Keratinocyte (primary cell): ENCODE results near the gene GAGE1. TPM values are rescaled to one million over a fixed set of nuclear protein-coding genes. Genes with fewer than 3 reads are reported as not detected.

ENCODE experiments used
- DNase-seq: peaks from one replicate; pipeline ENCODE4 v3.0.0-alpha.2; 2011; ENCODE audit warnings: low read depth, missing footprints, low spot score
- FAIRE-seq: peaks from 2 replicates; lab custom pipeline; 2011; peaks lifted over from hg19 to GRCh38; lab: Jason Lieb, UNC
- H2AFZ ChIP-seq: 2 replicates; pipeline ENCODE4 v1.6.0; 2012; ENCODE audit warnings: low read length, control low read depth, inconsistent platforms; ENCODE audit not compliant: control insufficient read depth
- H3K27ac ChIP-seq: 2 replicates; pipeline ENCODE4 v1.5.1; 2011; ENCODE audit warnings: low read length; ENCODE audit not compliant: control insufficient read depth, insufficient read depth
- H3K27me3 ChIP-seq: 3 replicates; pipeline ENCODE4 v1.6.0; 2011; ENCODE audit warnings: low read length; ENCODE audit not compliant: control insufficient read depth, insufficient read depth; ENCODE audit errors: extremely low read depth
- H3K36me3 ChIP-seq, 2 experiments: 2 replicates in 1 of 2; 3 replicates in 1 of 2; pipeline ENCODE4 v1.5.1; 2011; ENCODE audit warnings: low read length in 2 of 2, mild to moderate bottlenecking in 1 of 2; ENCODE audit not compliant: control insufficient read depth in 2 of 2, insufficient read depth in 2 of 2; ENCODE audit errors: extremely low read depth in 1 of 2
- H3K4me1 ChIP-seq: 3 replicates; pipeline ENCODE4 v1.5.1; 2011; ENCODE audit warnings: low read length; ENCODE audit not compliant: control insufficient read depth, insufficient read depth; ENCODE audit errors: extremely low read depth
- H3K4me2 ChIP-seq: 3 replicates; pipeline ENCODE4 v1.6.0; 2011; ENCODE audit warnings: low read depth, low read length; ENCODE audit not compliant: control insufficient read depth, insufficient read depth; ENCODE audit errors: extremely low read depth
- H3K4me3 ChIP-seq, 3 experiments: fragments of 200-600 bp in 1 of 3; sonication (generic) in 1 of 3; 2 replicates in 2 of 3; 3 replicates in 1 of 3; pipeline ENCODE4 v1.5.1; 2011 to 2016; ENCODE audit warnings: low read length in 3 of 3, mild to moderate bottlenecking in 3 of 3, control low read depth in 2 of 3, inconsistent platforms in 1 of 3, low read depth in 1 of 3, mixed read lengths in 1 of 3, mixed run types in 1 of 3, moderate library complexity in 1 of 3; ENCODE audit not compliant: control insufficient read depth in 2 of 3, insufficient read depth in 2 of 3; ENCODE audit errors: extremely low read depth in 1 of 3
- H3K79me2 ChIP-seq: 2 replicates; pipeline ENCODE4 v1.6.0; 2012; ENCODE audit warnings: low read length; ENCODE audit not compliant: control insufficient read depth, insufficient read depth
- H3K9ac ChIP-seq: 3 replicates; pipeline ENCODE4 v1.6.0; 2011; ENCODE audit warnings: low read length; ENCODE audit not compliant: control insufficient read depth, insufficient read depth; ENCODE audit errors: extremely low read depth
- H3K9me1 ChIP-seq: 3 replicates; pipeline ENCODE4 v1.6.0; 2011; ENCODE audit warnings: low read length; ENCODE audit not compliant: control insufficient read depth, insufficient read depth; ENCODE audit errors: extremely low read depth
- H3K9me3 ChIP-seq: 2 replicates; pipeline ENCODE4 v1.5.1; 2012; ENCODE audit warnings: low read depth, low read length; ENCODE audit not compliant: control insufficient read depth
- H4K20me1 ChIP-seq: 3 replicates; pipeline ENCODE4 v1.6.0; 2011; ENCODE audit warnings: low read length; ENCODE audit not compliant: control insufficient read depth, insufficient read depth; ENCODE audit errors: extremely low read depth
- EZH2 ChIP-seq: IDR thresholded peaks from one replicate; pipeline ENCODE4 v1.6.1; 2012; ENCODE audit warnings: inconsistent platforms, mild to moderate bottlenecking, low read length, moderate library complexity
- dilution Hi-C: fragments of 300-500 bp; cut with MboI; formaldehyde crosslinking; loops from one replicate; pipeline ENCODE4 v1.7.0; 2020; ENCODE audit warnings: low sequenced_read_pairs; ENCODE audit not compliant: extremely low pct_ligation_motif_present
- polyA plus RNA-seq, 5 experiments: library from polyadenylated mRNA; depleted of rRNA in 3 of 5; stranded (reverse) in 3 of 5; stranded (forward) in 1 of 5; unstranded in 1 of 5; fragments of >200 nt; gene quantifications; 1 replicate in 1 of 5; 2 replicates in 3 of 5; 3 replicates in 1 of 5; pipeline versions ENCODE4 v1.2.1 to v1.2.3, GENCODE V29; 2011 to 2012; ENCODE audit warnings: missing spikeins in 2 of 5, low read depth in 1 of 5, low replicate concordance in 1 of 5
- TF ChIP-seq, protein P1 (sequence below), 3 experiments: IDR thresholded peaks in 1 of 3; conservative IDR thresholded peaks in 1 of 3; optimal IDR thresholded peaks in 1 of 3; 2 replicates in 2 of 3; 3 replicates in 1 of 3; pipeline versions ENCODE3 to v1.5.1; 2011; ENCODE audit warnings: low read length in 3 of 3, mild to moderate bottlenecking in 3 of 3, moderate library complexity in 2 of 3, control low read depth in 1 of 3, inconsistent platforms in 1 of 3; ENCODE audit not compliant: insufficient read depth in 2 of 3; ENCODE audit errors: extremely low read depth in 1 of 3

The GAGE1 gene
- polyA plus RNA-seq, 1 donor (not counting 4 experiments of a cell fraction or from before 2014, with no cell fraction given) = not detected

DNA sequence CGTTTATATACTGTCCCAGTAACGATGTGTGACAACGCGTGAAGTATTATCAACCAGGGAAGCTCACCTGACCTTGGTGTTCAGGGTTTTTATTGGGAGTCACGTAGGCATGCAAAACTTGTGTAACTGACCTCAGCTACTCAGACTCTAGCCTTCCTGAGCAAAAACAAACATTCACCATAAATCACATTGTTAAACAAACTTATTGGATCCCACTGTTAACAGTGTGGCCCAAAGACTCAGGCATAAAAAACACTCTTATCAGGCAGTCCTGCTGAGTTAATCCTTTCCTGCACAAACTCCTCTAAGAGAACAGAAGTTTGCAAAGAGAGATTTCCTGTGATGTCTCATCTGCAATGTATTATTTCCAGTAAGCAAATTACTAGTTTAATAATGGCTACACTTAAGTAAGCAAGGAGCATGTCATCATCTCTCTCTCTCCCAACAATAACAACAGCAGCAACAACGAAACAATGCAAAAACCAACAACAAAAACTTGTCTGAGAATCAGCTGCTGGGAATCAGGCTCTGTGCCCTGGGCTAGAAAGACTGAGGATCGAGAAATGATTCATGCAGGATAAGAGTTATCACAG lies 12.0 kb downstream of the GAGE1 start:
- no peaks in the 10 kb centered on the region for H3K36me3 ChIP-seq
- no peak overlapping the region for H3K4me3 ChIP-seq
- dilution Hi-C loops = no loop called here
- TF ChIP-seq, protein P1, sequence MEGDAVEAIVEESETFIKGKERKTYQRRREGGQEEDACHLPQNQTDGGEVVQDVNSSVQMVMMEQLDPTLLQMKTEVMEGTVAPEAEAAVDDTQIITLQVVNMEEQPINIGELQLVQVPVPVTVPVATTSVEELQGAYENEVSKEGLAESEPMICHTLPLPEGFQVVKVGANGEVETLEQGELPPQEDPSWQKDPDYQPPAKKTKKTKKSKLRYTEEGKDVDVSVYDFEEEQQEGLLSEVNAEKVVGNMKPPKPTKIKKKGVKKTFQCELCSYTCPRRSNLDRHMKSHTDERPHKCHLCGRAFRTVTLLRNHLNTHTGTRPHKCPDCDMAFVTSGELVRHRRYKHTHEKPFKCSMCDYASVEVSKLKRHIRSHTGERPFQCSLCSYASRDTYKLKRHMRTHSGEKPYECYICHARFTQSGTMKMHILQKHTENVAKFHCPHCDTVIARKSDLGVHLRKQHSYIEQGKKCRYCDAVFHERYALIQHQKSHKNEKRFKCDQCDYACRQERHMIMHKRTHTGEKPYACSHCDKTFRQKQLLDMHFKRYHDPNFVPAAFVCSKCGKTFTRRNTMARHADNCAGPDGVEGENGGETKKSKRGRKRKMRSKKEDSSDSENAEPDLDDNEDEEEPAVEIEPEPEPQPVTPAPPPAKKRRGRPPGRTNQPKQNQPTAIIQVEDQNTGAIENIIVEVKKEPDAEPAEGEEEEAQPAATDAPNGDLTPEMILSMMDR (optimal IDR thresholded peaks at IDR 0.05 in 1 of 3, IDR thresholded peaks at IDR 0.05 in 1 of 3, conservative IDR thresholded peaks at IDR 0.05 in 1 of 3; ENCODE audit: extremely low read depth in 1 of 3, insufficient read depth in 2 of 3, low read length in 3 of 3) = no peak
- TF ChIP-seq EZH2 = no peak
- H3K79me2 ChIP-seq = no peaks in the 10 kb centered on the region
- no peak overlapping the region for H2AFZ ChIP-seq
- DNase-seq (no peak), FAIRE-seq (no peak)
- no peak overlapping the region for H3K9ac ChIP-seq
- H3K27ac ChIP-seq = no peak overlapping the region
- H3K9me3 ChIP-seq = no peaks in the 10 kb centered on the region
- no peaks in the 10 kb centered on the region for H4K20me1 ChIP-seq
- no peaks in the 10 kb centered on the region for H3K27me3 ChIP-seq
- H3K4me2 ChIP-seq = no peak overlapping the region
- H3K9me1 ChIP-seq = no peaks in the 10 kb centered on the region
- no peaks in the 10 kb centered on the region for H3K4me1 ChIP-seq

DNA sequence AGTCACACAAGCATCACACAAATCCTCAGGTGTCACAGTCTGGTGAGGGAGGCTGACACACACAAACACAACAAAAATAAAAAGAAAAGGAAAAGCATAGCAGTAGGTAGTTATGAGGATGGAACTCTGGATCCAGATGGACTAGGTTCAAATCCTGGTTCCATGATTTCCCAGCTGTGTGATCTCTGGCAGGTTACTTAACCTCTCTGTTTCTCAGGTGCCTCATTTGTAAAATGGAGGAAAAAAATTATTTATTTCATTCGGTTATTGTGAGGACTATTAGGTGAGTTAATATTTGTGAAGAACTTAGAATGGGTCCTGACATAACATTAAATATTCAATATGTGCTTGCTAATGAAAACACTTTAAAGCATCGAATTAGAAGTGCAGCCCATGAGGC lies 19.8 kb downstream of the GAGE1 start:
- no peak for DNase-seq
- dilution Hi-C loops = no loop called here
- Histone ChIP-seq H3K9ac (no peak overlapping the region), H3K4me3 (no peak overlapping the region), H3K79me2 (no peaks in the 10 kb centered on the region), H3K9me3 (no peaks in the 10 kb centered on the region), H3K9me1 (no peaks in the 10 kb centered on the region), H3K27ac (no peak overlapping the region), H3K27me3 (no peaks in the 10 kb centered on the region), H4K20me1 (no peaks in the 10 kb centered on the region), H3K4me2 (no peak overlapping the region), H3K36me3 (no peaks in the 10 kb centered on the region), H2AFZ (no peak overlapping the region), H3K4me1 (no peaks in the 10 kb centered on the region)
- TF ChIP-seq, protein P1 (optimal IDR thresholded peaks at IDR 0.05 in 1 of 3, IDR thresholded peaks at IDR 0.05 in 1 of 3, conservative IDR thresholded peaks at IDR 0.05 in 1 of 3; ENCODE audit: extremely low read depth in 1 of 3, insufficient read depth in 2 of 3, low read length in 3 of 3) = no peak
- TF ChIP-seq EZH2 = no peak
- FAIRE-seq = no peak
